ENCODE measurements around the gene SDC3. TPM values are rescaled to one million over a fixed set of nuclear protein-coding genes. Genes with fewer than 3 reads are reported as not detected.

Gene SDC3, protein sequence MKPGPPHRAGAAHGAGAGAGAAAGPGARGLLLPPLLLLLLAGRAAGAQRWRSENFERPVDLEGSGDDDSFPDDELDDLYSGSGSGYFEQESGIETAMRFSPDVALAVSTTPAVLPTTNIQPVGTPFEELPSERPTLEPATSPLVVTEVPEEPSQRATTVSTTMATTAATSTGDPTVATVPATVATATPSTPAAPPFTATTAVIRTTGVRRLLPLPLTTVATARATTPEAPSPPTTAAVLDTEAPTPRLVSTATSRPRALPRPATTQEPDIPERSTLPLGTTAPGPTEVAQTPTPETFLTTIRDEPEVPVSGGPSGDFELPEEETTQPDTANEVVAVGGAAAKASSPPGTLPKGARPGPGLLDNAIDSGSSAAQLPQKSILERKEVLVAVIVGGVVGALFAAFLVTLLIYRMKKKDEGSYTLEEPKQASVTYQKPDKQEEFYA
- 14.3 and 14.5 TPM in 2 replicates for total RNA-seq

DNA sequence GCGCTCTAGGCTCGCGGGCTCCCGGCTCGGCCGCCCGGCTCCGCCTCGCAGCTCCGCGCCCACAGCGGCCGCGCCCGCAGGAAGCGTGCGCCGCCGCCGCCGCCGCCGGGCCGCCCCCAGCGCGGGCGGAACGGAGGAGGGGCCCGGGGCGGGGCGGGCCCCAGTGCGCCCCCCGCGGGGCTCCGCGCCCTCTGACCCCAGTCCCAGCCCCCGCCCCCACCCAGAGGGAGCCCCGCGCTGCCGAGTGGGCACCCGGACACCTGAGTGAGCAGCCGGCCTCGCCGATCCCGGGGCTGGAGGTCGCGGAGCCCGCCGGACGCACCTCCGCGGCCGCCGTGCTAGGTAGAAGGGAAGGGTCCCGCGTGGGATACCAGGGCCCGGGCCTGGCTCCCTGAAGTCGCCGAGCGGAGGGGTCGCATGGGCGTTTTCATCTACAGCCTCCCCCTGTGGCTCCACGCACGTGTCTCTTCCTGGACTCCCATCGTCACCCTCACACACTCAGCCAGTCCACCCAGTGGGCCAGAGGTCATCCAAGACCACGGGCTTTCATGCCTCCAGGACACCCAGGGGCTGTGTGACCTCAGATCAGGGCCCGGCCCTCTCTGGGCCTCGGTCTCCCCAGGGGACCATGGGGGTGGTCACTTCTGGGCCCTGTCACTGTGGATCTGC, at the start of gene SDC3:
TSS of gene SDC3 (minus strand) at position 63 of the 669 bp plus-strand sequence. CDS start 172 bp downstream, outside the sequence.

Small RNA genes within 50 kb of the gene (small RNA-seq; reads per million reads assigned to genes)
- gene RN7SKP91 (not detected), gene RN7SL371P (not detected)

Other genes with a start within 250 kb of the SDC3 start
- 0.37 TPM in 1 of 2 replicates, not detected in the other for gene MATN1, start 185.2 kb downstream of the SDC3 start, total RNA-seq
- 0.37 and 0.39 TPM in 2 replicates for gene LAPTM5, start 151.0 kb downstream of the SDC3 start, total RNA-seq
- gene PUM1, start 157.0 kb upstream of the SDC3 start, total RNA-seq, result 65.0 and 74.3 TPM in 2 replicates

All from subcutaneous preadipocyte (primary cell).